Ectodermal cell (in vitro differentiated cells): Measurements from ENCODE around the gene DSCAML1.

Experiments
- H3K27ac ChIP-seq: 2 replicates; pipeline ENCODE4 v1.7.0; 2013; ENCODE audit warnings: mild to moderate bottlenecking, low read depth, low read length; ENCODE audit not compliant: insufficient read depth, poor library complexity, severe bottlenecking
- H3K27me3 ChIP-seq: 2 replicates; pipeline ENCODE4 v1.7.0; 2013; ENCODE audit warnings: mild to moderate bottlenecking, low read length; ENCODE audit not compliant: insufficient read depth, control insufficient read depth, poor library complexity, severe bottlenecking
- H3K36me3 ChIP-seq: one replicate; pipeline ENCODE4 v1.7.0; 2013; ENCODE audit warnings: low read length; ENCODE audit not compliant: control insufficient read depth, insufficient read depth
- H3K4me1 ChIP-seq: one replicate; pipeline ENCODE4 v1.7.0; 2013; ENCODE audit warnings: low read length; ENCODE audit not compliant: control insufficient read depth, insufficient read depth
- H3K4me3 ChIP-seq: 2 replicates; pipeline ENCODE4 v1.7.0; 2013; ENCODE audit warnings: low read depth, low read length, control low read depth; ENCODE audit not compliant: insufficient read depth
- H3K9me3 ChIP-seq: 2 replicates; pipeline ENCODE4 v1.7.0; 2013; ENCODE audit warnings: mild to moderate bottlenecking, low read length, moderate library complexity; ENCODE audit not compliant: control insufficient read depth
- WGBS, 2 experiments: methylation state at CpG; one replicate each; pipeline ENCODE4 v1.1.7; 2013; ENCODE audit warnings: missing lambda C conversion rate in 2 of 2; 5-methylcytosine and 5-hydroxymethylcytosine counted together

The DSCAML1 gene

GRCh38 chr11:117794135-117794534, 2.9 kb downstream of the DSCAML1 start:
- no peak overlapping the region for H3K27ac ChIP-seq
- no peak overlapping the region for H3K4me3 ChIP-seq
- H3K9me3 ChIP-seq: no peaks in the 10 kb centered on the region
- no peaks in the 10 kb centered on the region for H3K36me3 ChIP-seq
- peaks cover 21% of the 10 kb centered on the region for H3K4me1 ChIP-seq
- peaks cover 75% of the 10 kb centered on the region for H3K27me3 ChIP-seq
- WGBS, 2 experiments: 90% methylated on average over 10 of the region's 10 CpGs

- H3K9me3 ChIP-seq: no peaks in the 10 kb centered on the region
- no peaks in the 10 kb centered on the region for H3K36me3 ChIP-seq
- no peak overlapping the region for H3K4me3 ChIP-seq
- H3K27ac ChIP-seq: no peak overlapping the region
- 89 to 90% methylated on average over 9 of the region's 9 CpGs for WGBS, 2 experiments
- H3K27me3 ChIP-seq: peaks cover 69% of the 10 kb centered on the region
- peaks cover 21% of the 10 kb centered on the region for H3K4me1 ChIP-seq
Measured at GRCh38 chr11:117793583-117793982, 3.4 kb downstream of the DSCAML1 start.

DNA sequence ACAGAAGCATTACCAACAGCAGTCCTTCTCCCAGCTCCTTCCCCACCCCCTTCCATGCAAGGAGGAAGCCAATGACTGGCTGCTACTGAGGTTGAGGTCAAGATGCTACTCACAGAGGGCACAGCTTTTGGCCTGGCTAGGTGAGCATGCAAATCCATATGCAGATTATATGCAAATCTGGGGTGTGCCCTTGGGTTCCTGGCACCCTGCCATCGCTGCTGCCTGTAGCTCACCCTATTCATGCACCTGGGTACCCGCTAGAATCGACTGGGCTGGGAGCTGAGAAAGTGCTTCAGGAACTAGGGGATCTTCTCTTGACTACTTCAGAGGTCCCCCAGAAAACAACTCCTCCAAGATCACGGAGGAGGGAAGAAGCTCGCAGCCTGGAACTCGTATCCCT, 4.0 kb downstream of the DSCAML1 start:
- 87 to 91% methylated on average over 6 of the region's 6 CpGs for WGBS, 2 experiments
- Histone ChIP-seq H3K27ac (no peak overlapping the region), H3K36me3 (no peaks in the 10 kb centered on the region), H3K4me3 (no peak overlapping the region), H3K4me1 (peaks cover 21% of the 10 kb centered on the region), H3K27me3 (peaks cover 63% of the 10 kb centered on the region), H3K9me3 (no peaks in the 10 kb centered on the region)

GRCh38 chr11:117792241-117792640, 4.8 kb downstream of the DSCAML1 start:
- Histone ChIP-seq H3K4me1 (peaks cover 21% of the 10 kb centered on the region), H3K9me3 (no peaks in the 10 kb centered on the region), H3K36me3 (no peaks in the 10 kb centered on the region), H3K4me3 (no peak overlapping the region), H3K27ac (no peak overlapping the region), H3K27me3 (peaks cover 56% of the 10 kb centered on the region)
- 81 to 82% methylated on average over 5 of the region's 5 CpGs for WGBS, 2 experiments

- Histone ChIP-seq H3K36me3 (no peaks in the 10 kb centered on the region), H3K9me3 (no peaks in the 10 kb centered on the region), H3K4me1 (peaks cover 4% of the 10 kb centered on the region), H3K4me3 (no peak overlapping the region), H3K27ac (no peak overlapping the region), H3K27me3 (peaks cover 36% of the 10 kb centered on the region)
- 87 to 92% methylated on average over 3 of the region's 3 CpGs for WGBS, 2 experiments
Measured at GRCh38 chr11:117790279-117790678, 6.7 kb downstream of the DSCAML1 start.

GRCh38 chr11:117789241-117789640, 7.8 kb downstream of the DSCAML1 start:
- no peak overlapping the region for H3K27ac ChIP-seq
- no peak overlapping the region for H3K4me3 ChIP-seq
- H3K9me3 ChIP-seq: no peaks in the 10 kb centered on the region
- 90 to 96% methylated on average over 4 of the region's 4 CpGs for WGBS, 2 experiments
- H3K27me3 ChIP-seq: peaks cover 26% of the 10 kb centered on the region
- no peaks in the 10 kb centered on the region for H3K4me1 ChIP-seq
- H3K36me3 ChIP-seq: no peaks in the 10 kb centered on the region

DNA sequence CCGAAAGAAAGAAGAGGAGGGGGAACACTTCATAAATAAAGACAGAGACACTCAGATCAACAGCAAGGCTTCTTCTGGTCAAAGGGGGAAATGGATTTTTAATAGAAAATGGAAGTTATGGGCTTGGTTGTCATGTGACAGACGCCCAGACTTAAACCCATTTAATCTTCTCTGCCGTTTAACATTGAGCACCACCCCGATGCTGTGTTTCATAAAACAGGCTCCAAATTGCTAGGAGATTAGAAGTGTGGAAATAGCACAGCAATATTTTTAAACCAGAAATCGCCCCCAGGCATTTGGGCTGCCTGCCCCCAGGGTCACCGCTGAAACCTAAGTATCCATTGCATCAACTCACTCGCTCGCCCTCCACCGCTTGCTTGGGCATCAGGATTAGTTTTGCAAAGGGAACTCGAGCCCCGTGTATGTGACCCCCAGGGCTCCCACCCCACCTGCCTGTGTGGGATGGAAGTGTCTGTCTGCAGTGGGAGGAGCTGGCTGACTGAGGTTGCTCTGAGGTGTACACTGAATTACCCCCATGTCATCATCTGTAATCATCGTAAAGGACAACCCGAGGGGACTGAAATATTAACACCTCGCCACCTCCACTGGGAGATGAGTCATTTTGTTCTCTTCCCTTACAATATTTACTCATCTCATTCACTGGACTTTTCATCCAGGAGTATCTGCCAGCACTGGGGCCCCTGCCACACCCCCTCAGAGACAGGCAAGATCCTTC, 10.7 kb downstream of the DSCAML1 start:
- no peak overlapping the region for H3K4me3 ChIP-seq
- peaks cover 3% of the 10 kb centered on the region for H3K27me3 ChIP-seq
- H3K36me3 ChIP-seq: no peaks in the 10 kb centered on the region
- H3K27ac ChIP-seq: no peak overlapping the region
- 85 to 89% methylated on average over 14 of the region's 14 CpGs for WGBS, 2 experiments
- H3K9me3 ChIP-seq: no peaks in the 10 kb centered on the region
- H3K4me1 ChIP-seq: no peaks in the 10 kb centered on the region

DNA sequence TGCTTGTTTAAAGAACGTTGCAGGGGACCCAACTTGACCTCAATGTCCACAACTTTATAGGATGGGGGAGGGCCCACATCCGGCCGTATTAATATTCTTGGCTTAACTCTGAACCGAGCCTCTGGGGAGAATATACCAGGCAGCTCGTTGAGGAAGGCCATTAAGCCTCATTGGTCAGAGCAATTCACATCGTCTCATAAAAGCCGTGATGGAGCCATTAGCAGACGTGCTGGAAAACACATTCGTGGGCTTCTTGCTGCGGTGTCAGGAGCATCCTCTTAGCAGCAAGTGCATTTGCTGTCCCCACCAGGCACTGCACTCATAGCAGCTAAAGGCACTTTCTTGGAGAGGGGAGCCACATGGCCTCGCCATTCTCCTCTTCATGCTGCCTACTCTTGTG, 14.9 kb downstream of the DSCAML1 start:
- no peaks in the 10 kb centered on the region for H3K36me3 ChIP-seq
- no peak overlapping the region for H3K4me3 ChIP-seq
- H3K27me3 ChIP-seq: no peaks in the 10 kb centered on the region
- H3K4me1 ChIP-seq: no peaks in the 10 kb centered on the region
- no peak overlapping the region for H3K27ac ChIP-seq
- 88 to 89% methylated on average over 11 of the region's 11 CpGs for WGBS, 2 experiments
- H3K9me3 ChIP-seq: no peaks in the 10 kb centered on the region

DNA sequence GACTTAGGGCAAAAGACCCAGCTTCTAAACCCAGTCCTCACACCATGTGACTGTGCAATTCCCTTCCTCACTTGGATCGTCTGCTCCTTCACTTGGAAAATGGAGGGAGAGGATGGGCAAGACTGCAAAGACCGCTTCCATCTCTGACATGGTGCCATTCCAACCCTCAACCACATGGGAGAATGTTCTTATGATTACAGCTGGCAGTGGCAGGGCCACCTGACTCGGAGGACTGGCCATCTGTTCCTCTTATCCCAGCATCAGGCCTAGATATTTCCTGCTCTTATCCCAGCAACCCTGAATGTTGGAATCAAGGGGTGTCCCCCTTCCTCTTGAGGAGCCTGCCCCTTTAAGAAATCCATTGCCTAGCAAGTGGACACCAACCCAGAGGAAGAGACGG, 15.4 kb downstream of the DSCAML1 start:
- no peaks in the 10 kb centered on the region for H3K9me3 ChIP-seq
- 90 to 93% methylated on average over 4 of the region's 4 CpGs for WGBS, 2 experiments
- H3K27me3 ChIP-seq: no peaks in the 10 kb centered on the region
- no peak overlapping the region for H3K4me3 ChIP-seq
- H3K36me3 ChIP-seq: no peaks in the 10 kb centered on the region
- no peaks in the 10 kb centered on the region for H3K4me1 ChIP-seq
- H3K27ac ChIP-seq: no peak overlapping the region

- Histone ChIP-seq H3K27ac (no peak overlapping the region), H3K27me3 (no peaks in the 10 kb centered on the region), H3K4me3 (no peak overlapping the region), H3K4me1 (no peaks in the 10 kb centered on the region), H3K9me3 (no peaks in the 10 kb centered on the region), H3K36me3 (no peaks in the 10 kb centered on the region)
- 91 to 92% methylated on average over 26 of the region's 26 CpGs for WGBS, 2 experiments
Measured at GRCh38 chr11:117780456-117780855, 16.6 kb downstream of the DSCAML1 start.
